Esophagus (tissue), 2 donors: Measurements from ENCODE around the gene CPNE6. TPM values are rescaled to one million over a fixed set of nuclear protein-coding genes. Genes with fewer than 3 reads are reported as not detected.
"Not testable (repeated sequence)": the region's sequence is repeated elsewhere in the genome, so short reads cannot be mapped to it uniquely, and the experiment has no call there.

Source experiments
- H3K27ac ChIP-seq, 2 donors: one replicate each; pipeline ENCODE4 v1.5.1; 2013; ENCODE audit warnings: low read depth in 2 of 2, mild to moderate bottlenecking in 2 of 2, inconsistent platforms in 1 of 2, low read length in 1 of 2, moderate library complexity in 1 of 2
- H3K27me3 ChIP-seq, 2 donors: one replicate each; pipeline ENCODE4 v1.6.1; 2013; ENCODE audit warnings: low read length in 2 of 2, control low read depth in 1 of 2, mild to moderate bottlenecking in 1 of 2; ENCODE audit not compliant: insufficient read depth in 2 of 2, control insufficient read depth in 1 of 2
- H3K36me3 ChIP-seq, 2 donors: one replicate each; pipeline ENCODE4 v1.6.1; 2013; ENCODE audit warnings: low read length in 1 of 2; ENCODE audit not compliant: control insufficient read depth in 2 of 2, insufficient read depth in 2 of 2
- H3K4me1 ChIP-seq, 2 donors: one replicate each; pipeline ENCODE4 v1.6.1; 2013; ENCODE audit warnings: low read length in 1 of 2; ENCODE audit not compliant: control insufficient read depth in 2 of 2, insufficient read depth in 2 of 2
- H3K4me3 ChIP-seq, 2 donors: one replicate each; pipeline ENCODE4 v1.5.1; 2013; ENCODE audit warnings: low read length in 2 of 2, mild to moderate bottlenecking in 2 of 2, low read depth in 1 of 2, moderate library complexity in 1 of 2
- H3K9me3 ChIP-seq, 2 donors: one replicate each; pipeline ENCODE4 v1.6.1; 2013; ENCODE audit warnings: mild to moderate bottlenecking in 2 of 2, low read depth in 1 of 2, low read length in 1 of 2, moderate library complexity in 1 of 2; ENCODE audit not compliant: control insufficient read depth in 2 of 2, insufficient read depth in 1 of 2
- WGBS, 2 donors: extraction: QIAGEN DNeasy Blood & Tissue Kit; methylation state at CpG; one replicate each; pipeline ENCODE4 v1.1.7; 2013; 5-methylcytosine and 5-hydroxymethylcytosine counted together
- polyA plus RNA-seq, 2 donors: library from polyadenylated mRNA; stranded (reverse); fragments of 200-250 nt; gene quantifications; one replicate each; pipeline ENCODE4 v1.2.3, GENCODE V29; 2013
- donor health status: healthy with polysubstance abuse.
- donor health status: Bipolar disorder and iron deficiency.

CPNE6 gene
- polyA plus RNA-seq, 2 donors = 0.06 TPM; not detected in 1

DNA sequence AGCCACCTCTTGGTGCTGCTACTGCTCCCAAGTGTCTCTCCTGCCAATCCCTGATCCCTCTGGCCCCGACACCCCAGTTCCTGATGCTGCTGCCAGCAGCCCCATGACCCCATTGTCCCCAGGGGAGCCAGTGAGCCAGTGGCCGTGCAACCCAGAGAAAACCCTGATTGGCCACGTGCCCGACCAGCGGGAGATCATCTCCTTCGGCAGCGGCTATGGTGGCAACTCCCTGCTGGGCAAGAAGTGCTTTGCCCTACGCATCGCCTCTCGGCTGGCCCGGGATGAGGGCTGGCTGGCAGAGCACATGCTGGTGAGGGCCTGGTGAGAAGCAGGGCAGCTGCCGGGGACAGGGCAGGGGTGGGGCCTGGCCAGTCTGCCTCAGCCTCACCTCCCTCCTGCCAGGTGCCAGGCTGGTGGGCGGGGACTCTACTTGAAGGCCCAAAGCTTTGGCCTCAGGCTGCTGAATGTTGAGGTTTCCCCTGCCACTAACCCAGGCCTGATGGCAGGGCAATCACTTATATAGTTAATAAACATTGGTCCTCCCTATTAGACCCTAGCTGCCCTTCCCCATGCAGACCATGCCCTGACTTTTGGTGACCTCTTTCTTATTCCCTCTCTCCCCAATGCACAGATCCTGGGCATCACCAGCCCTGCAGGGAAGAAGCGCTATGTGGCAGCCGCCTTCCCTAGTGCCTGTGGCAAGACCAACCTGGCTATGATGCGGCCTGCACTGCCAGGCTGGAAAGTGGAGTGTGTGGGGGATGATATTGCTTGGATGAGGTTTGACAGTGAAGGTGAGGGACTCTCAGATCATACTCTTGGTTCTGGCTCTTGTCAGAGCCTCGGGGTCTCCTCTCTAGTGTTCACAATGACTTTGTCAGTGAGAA lies 27.8 kb downstream of the CPNE6 start:
- no peak overlapping the region for H3K4me3 ChIP-seq
- H3K4me1 ChIP-seq = peaks cover 2 to 12% of the 10 kb centered on the region in 2 donors
- WGBS, 2 donors = 77 to 86% methylated on average over 17 of the region's 17 CpGs
- H3K9me3 ChIP-seq = no peaks in the 10 kb centered on the region
- no peak overlapping the region for H3K27ac ChIP-seq
- no peaks in the 10 kb centered on the region for H3K27me3 ChIP-seq
- peaks cover 3 to 6% of the 10 kb centered on the region in 2 donors for H3K36me3 ChIP-seq

DNA sequence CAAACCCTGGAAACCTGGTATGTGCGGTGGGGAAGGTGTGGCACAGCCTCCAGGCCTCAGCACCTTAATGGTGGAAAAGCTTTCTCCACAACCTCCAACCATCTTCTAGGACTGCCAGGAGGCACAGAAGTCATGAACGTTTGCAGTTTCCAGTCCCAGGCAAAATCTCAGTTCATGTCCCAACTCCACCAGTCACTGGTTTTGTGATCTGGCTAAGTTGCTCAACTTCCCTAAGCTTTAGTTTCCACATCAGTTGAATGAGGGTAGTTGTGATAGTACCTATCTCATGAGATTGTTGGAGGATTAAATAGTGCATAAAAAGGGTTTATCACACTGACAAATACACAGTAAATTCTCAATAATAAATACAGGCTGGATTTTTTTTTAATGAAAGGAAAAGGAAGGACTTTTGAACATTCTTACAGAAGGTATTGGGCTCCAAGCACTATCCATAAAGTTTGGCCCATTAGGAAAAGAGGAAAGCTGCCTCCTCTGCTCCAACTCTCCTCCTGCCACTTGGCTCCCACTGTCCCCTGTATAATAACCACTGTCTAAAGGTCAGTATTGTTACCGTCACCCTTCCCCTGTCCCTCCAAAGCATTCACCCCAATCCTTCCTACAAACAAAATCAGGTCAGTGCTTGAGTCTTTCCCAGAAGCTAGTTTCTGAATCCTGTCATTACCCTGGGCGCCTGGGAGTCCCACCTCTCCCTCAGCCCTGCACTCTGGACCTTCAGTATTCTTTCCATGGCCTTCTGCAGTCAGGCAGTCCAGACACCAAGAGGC lies 29.0 kb downstream of the CPNE6 start:
- Histone ChIP-seq H3K9me3 (no peaks in the 10 kb centered on the region), H3K27me3 (no peaks in the 10 kb centered on the region), H3K4me1 (peaks cover 0 to 6% of the 10 kb centered on the region in 2 donors), H3K27ac (no peak overlapping the region), H3K36me3 (peaks cover 3 to 6% of the 10 kb centered on the region in 2 donors), H3K4me3 (no peak overlapping the region)
- WGBS, 2 donors = 75 to 82% methylated on average over 4 of the region's 4 CpGs

DNA sequence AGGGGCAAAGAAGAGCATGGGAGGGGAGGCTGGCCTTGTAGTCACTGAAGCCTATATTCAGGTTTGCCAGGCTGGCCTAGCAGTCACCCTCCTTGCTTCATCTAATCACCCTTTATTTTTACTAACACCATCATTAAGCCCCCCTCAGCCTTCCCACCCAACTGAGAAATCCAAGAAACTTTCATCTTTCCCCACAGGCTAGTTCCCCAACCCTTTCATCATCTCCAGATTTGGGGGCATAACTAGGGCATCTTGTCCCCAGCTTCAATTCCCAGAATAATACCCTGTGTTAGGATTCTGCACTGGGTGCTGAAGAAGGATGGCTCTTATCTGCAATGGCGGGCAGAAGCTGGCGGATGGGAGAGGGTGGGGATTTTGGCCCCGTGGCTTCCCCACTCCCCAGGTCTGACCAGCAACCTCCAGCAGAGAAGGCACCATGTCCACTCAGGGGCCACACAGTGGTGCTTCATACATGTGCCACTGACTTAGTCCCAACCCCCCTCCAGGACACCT lies 29.7 kb downstream of the CPNE6 start:
- H3K27me3 ChIP-seq = no peaks in the 10 kb centered on the region
- 91 to 100% methylated on average over 3 of the region's 3 CpGs for WGBS, 2 donors
- H3K36me3 ChIP-seq = peaks cover 3 to 6% of the 10 kb centered on the region in 2 donors
- H3K27ac ChIP-seq = no peak overlapping the region
- H3K9me3 ChIP-seq = no peaks in the 10 kb centered on the region
- H3K4me1 ChIP-seq = peaks cover 0 to 3% of the 10 kb centered on the region in 2 donors
- no peak overlapping the region for H3K4me3 ChIP-seq

GRCh38 chr14:24102357-24103048 lies 31.1 kb downstream of the CPNE6 start:
- Histone ChIP-seq H3K36me3 (peaks cover 3 to 6% of the 10 kb centered on the region in 2 donors), H3K27ac (no peak overlapping the region), H3K27me3 (no peaks in the 10 kb centered on the region), H3K4me3 (no peak overlapping the region), H3K4me1 (peaks cover 0 to 3% of the 10 kb centered on the region in 2 donors), H3K9me3 (no peaks in the 10 kb centered on the region)
- 92 to 93% methylated on average over 7 of the region's 7 CpGs for WGBS, 2 donors

DNA sequence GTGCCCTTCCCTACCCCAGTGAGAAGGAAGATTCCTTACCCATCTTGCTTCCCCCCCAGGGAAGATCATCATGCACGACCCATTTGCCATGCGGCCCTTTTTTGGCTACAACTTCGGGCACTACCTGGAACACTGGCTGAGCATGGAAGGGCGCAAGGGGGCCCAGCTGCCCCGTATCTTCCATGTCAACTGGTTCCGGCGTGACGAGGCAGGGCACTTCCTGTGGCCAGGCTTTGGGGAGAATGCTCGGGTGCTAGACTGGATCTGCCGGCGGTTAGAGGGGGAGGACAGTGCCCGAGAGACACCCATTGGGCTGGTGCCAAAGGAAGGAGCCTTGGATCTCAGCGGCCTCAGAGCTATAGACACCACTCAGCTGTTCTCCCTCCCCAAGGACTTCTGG lies 32.1 kb downstream of the CPNE6 start:
- H3K36me3 ChIP-seq = peaks cover 0 to 3% of the 10 kb centered on the region in 2 donors
- no peaks in the 10 kb centered on the region for H3K27me3 ChIP-seq
- H3K27ac ChIP-seq = no peak overlapping the region
- 92 to 93% methylated on average over 13 of the region's 13 CpGs for WGBS, 2 donors
- no peak overlapping the region for H3K4me3 ChIP-seq
- H3K9me3 ChIP-seq = no peaks in the 10 kb centered on the region
- peaks cover 0 to 3% of the 10 kb centered on the region in 2 donors for H3K4me1 ChIP-seq

DNA sequence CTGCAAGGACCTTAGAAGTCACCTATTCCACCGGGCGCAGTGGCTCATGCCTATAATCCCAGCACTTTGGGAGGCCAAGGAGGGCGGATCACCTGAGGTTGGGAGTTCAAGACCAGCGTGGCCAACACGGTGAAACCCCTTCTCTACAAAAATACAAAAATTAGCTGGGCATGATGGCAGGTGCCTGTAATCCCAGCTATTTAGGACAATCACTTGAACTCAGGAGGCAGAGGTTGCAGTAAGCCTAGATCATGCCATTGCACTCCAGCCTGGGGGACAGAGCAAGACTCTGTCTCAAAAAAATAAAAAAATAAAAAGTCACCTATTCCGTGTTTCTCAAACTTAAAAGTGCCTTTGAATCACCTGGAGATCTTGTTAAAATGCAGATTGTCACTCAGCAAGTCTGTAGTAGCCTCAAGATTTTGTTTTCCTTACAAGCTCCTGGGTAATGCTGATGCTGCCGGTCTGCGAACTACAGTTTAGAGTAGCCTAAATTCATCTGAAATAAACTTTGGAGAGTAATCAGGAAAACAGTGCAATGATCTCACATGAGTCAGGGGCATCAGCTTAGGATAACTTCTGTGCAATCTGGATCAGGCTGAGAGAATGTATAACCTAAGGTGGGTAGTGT lies 34.4 kb downstream of the CPNE6 start:
- H3K27me3 ChIP-seq, H3K36me3 ChIP-seq, H3K4me1 ChIP-seq, H3K9me3 ChIP-seq, H3K4me3 ChIP-seq, H3K27ac ChIP-seq: not testable (repeated sequence)
- 90 to 91% methylated on average over 8 of the region's 8 CpGs for WGBS, 2 donors

- H3K27me3 ChIP-seq = no peaks in the 10 kb centered on the region
- no peaks in the 10 kb centered on the region for H3K9me3 ChIP-seq
- H3K4me1 ChIP-seq = no peaks in the 10 kb centered on the region
- WGBS, 2 donors = 88 to 89% methylated on average over 4 of the region's 4 CpGs
- H3K36me3 ChIP-seq = no peaks in the 10 kb centered on the region
- no peak overlapping the region for H3K27ac ChIP-seq
- H3K4me3 ChIP-seq = no peak overlapping the region
Measured at GRCh38 chr14:24106672-24107271, 35.4 kb downstream of the CPNE6 start.

GRCh38 chr14:24108336-24108874 lies 37.0 kb downstream of the CPNE6 start:
- Histone ChIP-seq H3K36me3 (no peaks in the 10 kb centered on the region), H3K27me3 (no peaks in the 10 kb centered on the region), H3K4me3 (no peak overlapping the region), H3K27ac (no peak overlapping the region), H3K4me1 (no peaks in the 10 kb centered on the region), H3K9me3 (no peaks in the 10 kb centered on the region)
- WGBS, 2 donors = 42 to 46% methylated on average over 5 of the region's 5 CpGs
